ENCODE measurements around the gene VKORC1. TPM values are rescaled to one million over a fixed set of nuclear protein-coding genes. Genes with fewer than 3 reads are reported as not detected.
A peak's percentile ranks its signal among the peaks of the same experiment; 100 is the strongest.

VKORC1 gene
- total RNA-seq, 1 donor = 147 TPM

DNA sequence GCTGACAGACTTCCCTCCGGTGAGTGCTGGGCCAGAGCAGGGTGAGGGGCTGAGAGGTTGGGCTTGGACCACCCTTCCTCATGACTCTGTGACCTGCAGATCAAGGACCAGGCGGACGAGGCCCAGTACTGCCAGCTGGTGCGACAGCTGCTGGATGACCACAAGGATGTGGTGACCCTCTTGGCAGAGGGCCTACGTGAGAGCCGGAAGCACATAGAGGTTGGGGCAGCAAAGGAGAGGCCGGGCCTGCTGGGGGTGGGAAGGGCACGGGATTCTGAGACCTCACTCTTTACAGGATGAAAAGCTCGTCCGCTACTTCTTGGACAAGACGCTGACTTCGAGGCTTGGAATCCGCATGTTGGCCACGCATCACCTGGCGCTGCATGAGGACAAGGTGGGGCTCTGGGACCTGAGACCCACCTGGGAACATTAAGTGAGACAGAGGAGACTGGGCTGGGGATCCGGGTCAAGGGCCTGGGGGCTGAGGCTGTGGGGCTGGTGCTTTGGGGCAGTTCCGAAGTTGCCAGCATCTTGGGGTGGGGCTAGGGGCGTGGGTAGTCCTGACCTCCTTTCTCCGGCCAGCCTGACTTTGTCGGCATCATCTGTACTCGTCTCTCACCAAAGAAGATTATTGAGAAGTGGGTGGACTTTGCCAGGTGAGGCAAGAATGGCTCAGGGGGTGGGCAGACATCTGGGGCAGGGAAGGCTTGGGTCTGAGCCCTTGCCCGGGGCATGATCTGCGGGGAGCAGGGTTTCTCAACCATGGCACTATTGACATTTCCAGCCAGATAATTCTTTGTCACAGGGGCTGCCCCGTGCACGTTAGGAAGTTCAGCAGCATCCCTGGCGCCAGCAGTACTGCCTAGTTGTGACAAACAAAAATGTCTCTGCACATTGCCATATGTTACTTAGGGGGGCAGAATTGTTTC lies 15.8 kb upstream of the VKORC1 start:
- no peak overlapping the region for H2AFZ ChIP-seq (ENCODE audit: low read length)
- no peaks in the 10 kb centered on the region for H3K27me3 ChIP-seq (ENCODE audit: insufficient read depth, low read length)
- H3K27ac ChIP-seq (ENCODE audit: low read depth, low read length) = no peak overlapping the region
- H3K4me1 ChIP-seq (ENCODE audit: insufficient read depth, low read length) = peaks cover 15% of the 10 kb centered on the region
- TF ChIP-seq, protein P1, sequence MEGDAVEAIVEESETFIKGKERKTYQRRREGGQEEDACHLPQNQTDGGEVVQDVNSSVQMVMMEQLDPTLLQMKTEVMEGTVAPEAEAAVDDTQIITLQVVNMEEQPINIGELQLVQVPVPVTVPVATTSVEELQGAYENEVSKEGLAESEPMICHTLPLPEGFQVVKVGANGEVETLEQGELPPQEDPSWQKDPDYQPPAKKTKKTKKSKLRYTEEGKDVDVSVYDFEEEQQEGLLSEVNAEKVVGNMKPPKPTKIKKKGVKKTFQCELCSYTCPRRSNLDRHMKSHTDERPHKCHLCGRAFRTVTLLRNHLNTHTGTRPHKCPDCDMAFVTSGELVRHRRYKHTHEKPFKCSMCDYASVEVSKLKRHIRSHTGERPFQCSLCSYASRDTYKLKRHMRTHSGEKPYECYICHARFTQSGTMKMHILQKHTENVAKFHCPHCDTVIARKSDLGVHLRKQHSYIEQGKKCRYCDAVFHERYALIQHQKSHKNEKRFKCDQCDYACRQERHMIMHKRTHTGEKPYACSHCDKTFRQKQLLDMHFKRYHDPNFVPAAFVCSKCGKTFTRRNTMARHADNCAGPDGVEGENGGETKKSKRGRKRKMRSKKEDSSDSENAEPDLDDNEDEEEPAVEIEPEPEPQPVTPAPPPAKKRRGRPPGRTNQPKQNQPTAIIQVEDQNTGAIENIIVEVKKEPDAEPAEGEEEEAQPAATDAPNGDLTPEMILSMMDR (IDR thresholded peaks at IDR 0.05; ENCODE audit: extremely low read depth, low read depth, low read length) = no peak
- no peak overlapping the region for H3K4me3 ChIP-seq (ENCODE audit: insufficient read depth, low read length)
- DNase-seq (ENCODE audit: insufficient read length, low spot score, missing footprints) = peak; percentile 77
- H3K79me2 ChIP-seq (ENCODE audit: insufficient read depth, low read length) = peaks cover 19% of the 10 kb centered on the region
- no peak overlapping the region for H3K4me2 ChIP-seq (ENCODE audit: insufficient read depth, low read length)
- no peaks in the 10 kb centered on the region for H3K9me3 ChIP-seq (ENCODE audit: low read depth, low read length)
- H4K20me1 ChIP-seq (ENCODE audit: insufficient read depth, low read length) = peaks cover 3% of the 10 kb centered on the region
- H3K36me3 ChIP-seq (ENCODE audit: insufficient read depth, low read length) = peaks cover 38% of the 10 kb centered on the region

DNA sequence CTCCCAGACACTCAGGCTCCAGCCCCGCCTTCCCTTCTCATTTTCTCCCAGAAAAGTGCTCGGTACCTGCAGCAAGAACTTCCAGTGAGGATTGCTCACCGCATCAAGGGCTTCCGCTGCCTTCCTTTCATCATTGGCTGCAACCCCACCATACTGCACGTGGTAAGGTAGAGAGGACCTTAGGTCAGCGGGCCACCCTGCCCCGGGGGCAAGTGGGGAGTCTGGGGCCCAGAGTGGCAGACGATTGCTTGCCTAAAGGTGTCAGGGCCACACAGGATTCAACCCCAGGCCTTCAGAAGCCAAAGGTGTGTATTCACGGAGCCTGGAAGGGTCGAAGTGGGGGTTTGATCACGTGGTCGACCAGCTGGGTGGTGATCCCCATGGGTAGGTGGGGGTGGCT lies 15.0 kb upstream of the VKORC1 start:
- TF ChIP-seq, protein P1 (IDR thresholded peaks at IDR 0.05; ENCODE audit: extremely low read depth, low read depth, low read length) = no peak
- Histone ChIP-seq H3K27me3 (ENCODE audit: insufficient read depth, low read length) (no peaks in the 10 kb centered on the region), H3K36me3 (ENCODE audit: insufficient read depth, low read length) (peaks cover 38% of the 10 kb centered on the region), H3K4me2 (ENCODE audit: insufficient read depth, low read length) (peak overlapping the region; percentile 73), H3K9me3 (ENCODE audit: low read depth, low read length) (no peaks in the 10 kb centered on the region), H3K4me3 (ENCODE audit: insufficient read depth, low read length) (no peak overlapping the region), H3K27ac (ENCODE audit: low read depth, low read length) (no peak overlapping the region), H2AFZ (ENCODE audit: low read length) (no peak overlapping the region), H3K79me2 (ENCODE audit: insufficient read depth, low read length) (peaks cover 19% of the 10 kb centered on the region), H3K4me1 (ENCODE audit: insufficient read depth, low read length) (peaks cover 15% of the 10 kb centered on the region), H4K20me1 (ENCODE audit: insufficient read depth, low read length) (peaks cover 3% of the 10 kb centered on the region)
- DNase-seq (ENCODE audit: insufficient read length, low spot score, missing footprints) = peak; percentile 46

DNA sequence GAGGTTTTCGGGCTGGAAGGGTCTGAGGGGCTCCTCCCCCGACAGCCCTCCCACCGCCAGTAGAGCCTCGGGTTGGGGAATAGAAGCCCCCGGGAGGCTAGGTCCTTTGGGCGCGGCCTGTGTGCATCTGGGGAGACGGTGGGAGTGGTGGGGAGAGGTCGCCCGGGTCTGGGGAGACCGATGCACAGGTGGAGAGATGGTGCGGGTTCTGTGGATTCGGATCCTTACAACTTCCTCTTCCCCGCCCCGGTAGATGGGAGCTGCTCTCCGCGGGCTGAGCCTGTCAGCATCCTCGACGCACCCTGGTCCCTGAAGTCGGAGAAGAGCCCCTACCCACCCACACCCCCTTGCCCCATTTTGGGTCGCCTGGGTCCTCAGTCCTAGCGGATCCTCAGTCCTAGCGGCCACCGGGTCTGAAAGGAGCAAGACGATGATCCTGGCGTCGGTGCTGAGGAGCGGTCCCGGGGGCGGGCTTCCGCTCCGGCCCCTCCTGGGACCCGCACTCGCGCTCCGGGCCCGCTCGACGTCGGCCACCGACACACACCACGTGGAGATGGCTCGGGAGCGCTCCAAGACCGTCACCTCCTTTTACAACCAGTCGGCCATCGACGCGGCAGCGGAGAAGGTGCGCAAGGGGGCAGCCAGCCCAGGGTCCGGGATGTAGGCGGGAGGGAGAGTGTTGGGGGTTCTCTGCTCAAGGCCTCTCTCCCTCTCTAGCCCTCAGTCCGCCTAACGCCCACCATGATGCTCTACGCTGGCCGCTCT lies 14.4 kb upstream of the VKORC1 start:
- peaks cover 15% of the 10 kb centered on the region for H3K4me1 ChIP-seq (ENCODE audit: insufficient read depth, low read length)
- H3K9me3 ChIP-seq (ENCODE audit: low read depth, low read length) = no peaks in the 10 kb centered on the region
- H4K20me1 ChIP-seq (ENCODE audit: insufficient read depth, low read length) = peaks cover 3% of the 10 kb centered on the region
- DNase-seq (ENCODE audit: insufficient read length, low spot score, missing footprints) = peak; percentile 76
- peak overlapping the region; percentile 94 for H3K4me3 ChIP-seq (ENCODE audit: insufficient read depth, low read length)
- H3K36me3 ChIP-seq (ENCODE audit: insufficient read depth, low read length) = peaks cover 38% of the 10 kb centered on the region
- peak overlapping the region; percentile 73 for H3K4me2 ChIP-seq (ENCODE audit: insufficient read depth, low read length)
- no peak overlapping the region for H2AFZ ChIP-seq (ENCODE audit: low read length)
- no peaks in the 10 kb centered on the region for H3K27me3 ChIP-seq (ENCODE audit: insufficient read depth, low read length)
- TF ChIP-seq, protein P1 (IDR thresholded peaks at IDR 0.05; ENCODE audit: extremely low read depth, low read depth, low read length) = no peak
- H3K79me2 ChIP-seq (ENCODE audit: insufficient read depth, low read length) = peaks cover 19% of the 10 kb centered on the region
- peak overlapping the region; percentile 74 for H3K27ac ChIP-seq (ENCODE audit: low read depth, low read length)
